DND-41 (cell line): ENCODE measurements around the gene QSOX2.

Source experiments
- ATAC-seq: fragments of 200-7000 bp; cut with Tn5 transposase; 3 replicates; pipeline ENCODE4 v1.9.1; 2021; ENCODE audit warnings: low read depth; ENCODE audit not compliant: insufficient read depth
- DNase-seq: peaks from one replicate; pipeline ENCODE4 v3.0.0-alpha.2; 2020
- H2AFZ ChIP-seq: 2 replicates; pipeline ENCODE4 v1.6.0; 2012; ENCODE audit warnings: low read depth, low read length
- H3K27ac ChIP-seq: 2 replicates; pipeline ENCODE4 v1.5.1; 2012; ENCODE audit warnings: low read length, inconsistent platforms
- H3K27me3 ChIP-seq: fragments of 200-600 bp; sonication (generic); 2 replicates; pipeline ENCODE4 v1.6.0; 2012; ENCODE audit warnings: low read length, mild to moderate bottlenecking, inconsistent platforms; ENCODE audit not compliant: insufficient read depth, poor library complexity
- H3K36me3 ChIP-seq: 2 replicates; pipeline ENCODE4 v1.5.1; 2012; ENCODE audit warnings: low read length, inconsistent platforms; ENCODE audit not compliant: insufficient read depth
- H3K4me1 ChIP-seq: 2 replicates; pipeline ENCODE4 v1.5.1; 2012; ENCODE audit warnings: mild to moderate bottlenecking, low read length; ENCODE audit not compliant: insufficient read depth
- H3K4me2 ChIP-seq: 2 replicates; pipeline ENCODE4 v1.6.0; 2012; ENCODE audit warnings: mild to moderate bottlenecking, moderate library complexity, low read length, inconsistent platforms; ENCODE audit not compliant: insufficient read depth
- H3K4me3 ChIP-seq, 2 experiments: fragments of 200-600 bp in 1 of 2; shearing (Covaris generic) in 1 of 2; 2 replicates each; pipeline ENCODE4 v1.5.1; 2012 to 2016; ENCODE audit warnings: inconsistent platforms in 2 of 2, low read length in 2 of 2, mild to moderate bottlenecking in 2 of 2, low read depth in 1 of 2, moderate library complexity in 1 of 2
- H3K79me2 ChIP-seq: 2 replicates; pipeline ENCODE4 v1.6.0; 2012; ENCODE audit warnings: low read length, inconsistent platforms; ENCODE audit not compliant: insufficient read depth
- H3K9ac ChIP-seq: 2 replicates; pipeline ENCODE4 v1.6.0; 2012; ENCODE audit warnings: low read depth, mild to moderate bottlenecking, inconsistent platforms, low read length, moderate library complexity
- H3K9me3 ChIP-seq: 2 replicates; pipeline ENCODE4 v1.5.1; 2012; ENCODE audit warnings: low read length, moderate library complexity, mild to moderate bottlenecking, inconsistent platforms; ENCODE audit not compliant: insufficient read depth, severe bottlenecking
- H4K20me1 ChIP-seq: 2 replicates; pipeline ENCODE4 v1.6.0; 2012; ENCODE audit warnings: low read length; ENCODE audit not compliant: insufficient read depth
- EZH2 ChIP-seq: IDR thresholded peaks from 3 replicates; pipeline ENCODE4 v1.6.1; 2012; ENCODE audit warnings: borderline replicate concordance, low read depth, mild to moderate bottlenecking, moderate library complexity, low read length, inconsistent platforms; ENCODE audit not compliant: severe bottlenecking
- TF ChIP-seq, protein P1 (sequence below): IDR thresholded peaks from 2 replicates; pipeline ENCODE4 v1.5.1; 2012; ENCODE audit warnings: borderline replicate concordance, low read length, moderate library complexity, mild to moderate bottlenecking; ENCODE audit not compliant: poor library complexity, severe bottlenecking; ENCODE audit errors: extremely low read depth

The QSOX2 gene

GRCh38 chr9:136233868-136234267, 11.7 kb downstream of the QSOX2 start:
- H3K9ac ChIP-seq = no peak overlapping the region
- H3K4me2 ChIP-seq = no peak overlapping the region
- DNase-seq (no peak), ATAC-seq (no peak)
- no peaks in the 10 kb centered on the region for H3K4me1 ChIP-seq
- H3K4me3 ChIP-seq = no peak overlapping the region
- peaks cover 43% of the 10 kb centered on the region for H3K79me2 ChIP-seq
- H2AFZ ChIP-seq = no peak overlapping the region
- peaks cover 74% of the 10 kb centered on the region for H4K20me1 ChIP-seq
- no peak overlapping the region for H3K27ac ChIP-seq
- H3K27me3 ChIP-seq = no peaks in the 10 kb centered on the region
- H3K9me3 ChIP-seq = no peaks in the 10 kb centered on the region
- no peak for TF ChIP-seq EZH2
- TF ChIP-seq, protein P1, sequence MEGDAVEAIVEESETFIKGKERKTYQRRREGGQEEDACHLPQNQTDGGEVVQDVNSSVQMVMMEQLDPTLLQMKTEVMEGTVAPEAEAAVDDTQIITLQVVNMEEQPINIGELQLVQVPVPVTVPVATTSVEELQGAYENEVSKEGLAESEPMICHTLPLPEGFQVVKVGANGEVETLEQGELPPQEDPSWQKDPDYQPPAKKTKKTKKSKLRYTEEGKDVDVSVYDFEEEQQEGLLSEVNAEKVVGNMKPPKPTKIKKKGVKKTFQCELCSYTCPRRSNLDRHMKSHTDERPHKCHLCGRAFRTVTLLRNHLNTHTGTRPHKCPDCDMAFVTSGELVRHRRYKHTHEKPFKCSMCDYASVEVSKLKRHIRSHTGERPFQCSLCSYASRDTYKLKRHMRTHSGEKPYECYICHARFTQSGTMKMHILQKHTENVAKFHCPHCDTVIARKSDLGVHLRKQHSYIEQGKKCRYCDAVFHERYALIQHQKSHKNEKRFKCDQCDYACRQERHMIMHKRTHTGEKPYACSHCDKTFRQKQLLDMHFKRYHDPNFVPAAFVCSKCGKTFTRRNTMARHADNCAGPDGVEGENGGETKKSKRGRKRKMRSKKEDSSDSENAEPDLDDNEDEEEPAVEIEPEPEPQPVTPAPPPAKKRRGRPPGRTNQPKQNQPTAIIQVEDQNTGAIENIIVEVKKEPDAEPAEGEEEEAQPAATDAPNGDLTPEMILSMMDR = no peak
- H3K36me3 ChIP-seq = peaks cover 50% of the 10 kb centered on the region

DNA sequence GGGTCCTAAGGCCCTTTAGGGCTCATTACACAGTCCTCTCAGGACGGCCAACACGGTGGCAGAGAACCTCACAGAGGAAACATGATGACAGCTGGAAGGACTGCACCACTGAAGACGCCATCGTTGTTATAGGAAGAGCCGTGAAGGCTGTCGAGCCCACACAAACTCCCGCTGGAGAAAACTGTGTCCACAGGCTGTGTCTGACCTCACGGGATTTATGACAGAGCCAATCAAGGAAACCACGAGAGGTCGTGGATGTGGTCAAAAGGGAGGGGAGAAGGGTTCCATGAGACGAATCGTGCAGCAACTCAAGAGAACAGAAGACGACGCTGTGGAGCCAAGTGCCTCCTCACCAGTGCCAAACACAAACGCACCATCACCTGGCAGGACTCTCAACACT, 12.2 kb downstream of the QSOX2 start:
- TF ChIP-seq, protein P1 = no peak
- TF ChIP-seq EZH2 = no peak
- H3K27me3 ChIP-seq = no peaks in the 10 kb centered on the region
- H3K79me2 ChIP-seq = peaks cover 40% of the 10 kb centered on the region
- H3K4me3 ChIP-seq = no peak overlapping the region
- no peaks in the 10 kb centered on the region for H3K9me3 ChIP-seq
- H4K20me1 ChIP-seq = peaks cover 74% of the 10 kb centered on the region
- ATAC-seq (no peak), DNase-seq (no peak)
- no peaks in the 10 kb centered on the region for H3K4me1 ChIP-seq
- no peak overlapping the region for H3K27ac ChIP-seq
- no peak overlapping the region for H2AFZ ChIP-seq
- peaks cover 50% of the 10 kb centered on the region for H3K36me3 ChIP-seq
- H3K9ac ChIP-seq = no peak overlapping the region
- H3K4me2 ChIP-seq = no peak overlapping the region

DNA sequence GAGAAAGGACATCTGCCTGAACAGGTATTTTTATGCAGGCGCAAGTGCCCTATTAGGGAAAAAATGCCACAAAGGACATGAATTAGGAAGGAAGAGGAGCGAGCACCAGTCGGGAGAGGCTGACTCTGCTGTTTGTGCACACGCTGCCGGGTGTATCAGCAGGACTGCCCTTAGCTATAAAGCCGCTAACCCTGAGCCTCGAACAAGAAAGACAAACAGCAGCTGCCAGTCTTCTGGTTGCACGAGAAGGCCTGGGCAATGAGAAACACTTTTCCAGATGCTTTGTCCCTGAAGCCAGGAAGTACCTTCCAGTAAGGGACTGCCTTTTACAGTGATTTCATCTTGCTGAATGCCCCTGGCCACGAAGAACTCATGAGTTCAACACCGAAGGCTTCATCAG, 12.6 kb downstream of the QSOX2 start:
- H3K27me3 ChIP-seq = no peaks in the 10 kb centered on the region
- ATAC-seq = no peak
- no peaks in the 10 kb centered on the region for H3K9me3 ChIP-seq
- H3K27ac ChIP-seq = no peak overlapping the region
- H3K4me3 ChIP-seq = no peak overlapping the region
- no peak overlapping the region for H2AFZ ChIP-seq
- TF ChIP-seq EZH2 = no peak
- TF ChIP-seq, protein P1 = no peak
- H3K4me2 ChIP-seq = no peak overlapping the region
- no peak for DNase-seq
- H3K79me2 ChIP-seq = peaks cover 35% of the 10 kb centered on the region; the same call in 1 of the 2 replicates
- peaks cover 69% of the 10 kb centered on the region for H4K20me1 ChIP-seq
- H3K9ac ChIP-seq = no peak overlapping the region
- H3K4me1 ChIP-seq = no peaks in the 10 kb centered on the region
- peaks cover 49% of the 10 kb centered on the region for H3K36me3 ChIP-seq
